GM23248 (cell line): Measurements from ENCODE around the gene ADO. TPM values are rescaled to one million over a fixed set of nuclear protein-coding genes. Genes with fewer than 3 reads are reported as not detected.

Experiments
- DNase-seq: peaks from one replicate; pipeline ENCODE4 v3.0.0-alpha.2; 2015
- H2AFZ ChIP-seq: fragments of 200-600 bp; sonication (generic); 2 replicates; pipeline ENCODE4 v1.6.1; 2016; ENCODE audit warnings: antibody characterized with exemption
- H3F3A ChIP-seq: fragments of 200-600 bp; sonication (generic); 2 replicates; pipeline ENCODE4 v1.6.1; 2016; ENCODE audit warnings: mild to moderate bottlenecking, antibody characterized with exemption, mixed run types; ENCODE audit not compliant: insufficient read depth
- H3K27ac ChIP-seq: fragments of 200-600 bp; sonication (generic); 2 replicates; pipeline ENCODE4 v1.5.1; 2016; ENCODE audit warnings: mild to moderate bottlenecking
- H3K27me3 ChIP-seq: fragments of 200-600 bp; sonication (generic); replicated peaks from 2 replicates; pipeline ENCODE4 v1.6.1; 2016; ENCODE audit warnings: mild to moderate bottlenecking; ENCODE audit not compliant: insufficient read depth
- H3K36me3 ChIP-seq: fragments of 200-600 bp; sonication (generic); 2 replicates; pipeline ENCODE4 v1.6.1; 2016; ENCODE audit warnings: low read depth, mild to moderate bottlenecking
- H3K4me1 ChIP-seq: fragments of 200-600 bp; sonication (generic); 2 replicates; pipeline ENCODE4 v1.6.1; 2016; ENCODE audit warnings: mild to moderate bottlenecking; ENCODE audit not compliant: insufficient read depth
- H3K4me2 ChIP-seq: fragments of 200-600 bp; sonication (generic); one replicate; pipeline ENCODE4 v1.6.1; 2016; ENCODE audit warnings: mild to moderate bottlenecking; ENCODE audit not compliant: unreplicated experiment
- H3K4me3 ChIP-seq: fragments of 200-600 bp; sonication (generic); 2 replicates; pipeline ENCODE4 v1.5.1; 2016; ENCODE audit warnings: mild to moderate bottlenecking
- H3K79me2 ChIP-seq: fragments of 200-600 bp; sonication (generic); 2 replicates; pipeline ENCODE4 v1.6.1; 2016; ENCODE audit warnings: mild to moderate bottlenecking; ENCODE audit not compliant: insufficient read depth
- H3K9ac ChIP-seq: fragments of 200-600 bp; sonication (generic); 2 replicates; pipeline ENCODE4 v1.6.1; 2016; ENCODE audit warnings: mild to moderate bottlenecking
- H3K9me2 ChIP-seq: fragments of 200-600 bp; sonication (generic); 2 replicates; pipeline ENCODE4 v1.6.1; 2016; ENCODE audit warnings: mixed run types, mild to moderate bottlenecking, moderate library complexity; ENCODE audit not compliant: insufficient read depth
- H3K9me3 ChIP-seq: fragments of 200-600 bp; sonication (generic); one replicate; pipeline ENCODE4 v1.6.1; 2017; ENCODE audit warnings: low read depth
- H4K20me1 ChIP-seq: fragments of 200-600 bp; sonication (generic); 2 replicates; pipeline ENCODE4 v1.6.0; 2016; ENCODE audit not compliant: insufficient read depth
- EZH2 ChIP-seq: fragments of 200-600 bp; sonication (generic); IDR thresholded peaks from 2 replicates; pipeline ENCODE4 v1.6.1; 2018; ENCODE audit warnings: antibody characterized with exemption, mild to moderate bottlenecking; ENCODE audit not compliant: insufficient read depth, poor library complexity, severe bottlenecking
- EZH2phosphoT487 ChIP-seq: fragments of 200-600 bp; sonication (generic); IDR thresholded peaks from 2 replicates; pipeline ENCODE4 v1.6.1; 2018; ENCODE audit warnings: antibody characterized with exemption, moderate library complexity, mild to moderate bottlenecking, low read depth; ENCODE audit not compliant: insufficient read depth
- WGBS, 2 experiments: methylation state at CpG; one replicate each; pipeline ENCODE4 v1.1.6; 2015 to 2017; ENCODE audit warnings: low lambda C conversion rate in 2 of 2, low coverage in 1 of 2; ENCODE audit errors: missing lambda C conversion rate in 2 of 2; 5-methylcytosine and 5-hydroxymethylcytosine counted together
- in situ Hi-C: fragments of 300-500 bp; cut with MboI; formaldehyde crosslinking; loops from 2 replicates; pipeline ENCODE4 v1.15.0; 2020
- polyA plus RNA-seq: library from polyadenylated mRNA; unstranded; fragments of >200 nt; fragmentation: Nextera tagmentation; extraction: Ambion mirVana; gene quantifications from 2 replicates; pipeline ENCODE4 v1.2.1, GENCODE V29; 2016
- total RNA-seq: library from RNA; depleted of rRNA; stranded (reverse); fragments of >200 nt; shearing (Covaris generic); gene quantifications from 2 replicates; pipeline ENCODE4 v1.2.3, GENCODE V29; 2014

The ADO gene
- total and polyA plus RNA-seq, 2 experiments from 2014 or later: 5.5 to 38.8 TPM

DNA sequence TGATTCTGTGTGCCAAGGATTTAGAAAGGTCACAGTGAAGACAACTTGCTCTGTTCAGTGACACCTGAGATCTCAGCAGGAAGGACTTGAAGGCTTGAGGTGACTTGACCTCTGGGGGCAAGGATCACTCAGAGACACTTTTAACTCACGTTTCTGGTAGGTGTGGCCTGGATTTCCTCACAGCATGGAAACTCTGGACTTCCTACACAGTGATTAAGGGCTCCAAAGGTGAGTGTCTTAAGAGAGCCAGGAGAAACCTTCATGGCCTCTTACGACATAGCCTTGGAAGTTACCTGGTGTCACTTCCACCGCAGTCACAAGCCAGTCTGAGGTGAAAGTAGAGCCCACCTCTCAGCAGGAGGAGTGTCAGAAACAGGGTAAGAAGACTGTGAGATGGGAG is 38.1 kb upstream of the ADO start:
- TF ChIP-seq EZH2phosphoT487 (no peak), EZH2 (no peak)
- H3K4me3 ChIP-seq: no peak overlapping the region
- no peaks in the 10 kb centered on the region for H3K9me2 ChIP-seq
- no peak for DNase-seq
- H3K36me3 ChIP-seq: no peaks in the 10 kb centered on the region
- no peaks in the 10 kb centered on the region for H3K27me3 ChIP-seq
- H3F3A ChIP-seq: no peaks in the 10 kb centered on the region
- in situ Hi-C loops: no loop called here
- H3K79me2 ChIP-seq: no peaks in the 10 kb centered on the region
- 63 to 65% methylated on average over 3 of the region's 3 CpGs for WGBS, 2 experiments
- H3K4me2 ChIP-seq: no peak overlapping the region
- H3K4me1 ChIP-seq: no peaks in the 10 kb centered on the region
- no peak overlapping the region for H3K9ac ChIP-seq
- H3K27ac ChIP-seq: no peak overlapping the region
- H2AFZ ChIP-seq: no peak overlapping the region
- no peaks in the 10 kb centered on the region for H3K9me3 ChIP-seq
- no peaks in the 10 kb centered on the region for H4K20me1 ChIP-seq

DNA sequence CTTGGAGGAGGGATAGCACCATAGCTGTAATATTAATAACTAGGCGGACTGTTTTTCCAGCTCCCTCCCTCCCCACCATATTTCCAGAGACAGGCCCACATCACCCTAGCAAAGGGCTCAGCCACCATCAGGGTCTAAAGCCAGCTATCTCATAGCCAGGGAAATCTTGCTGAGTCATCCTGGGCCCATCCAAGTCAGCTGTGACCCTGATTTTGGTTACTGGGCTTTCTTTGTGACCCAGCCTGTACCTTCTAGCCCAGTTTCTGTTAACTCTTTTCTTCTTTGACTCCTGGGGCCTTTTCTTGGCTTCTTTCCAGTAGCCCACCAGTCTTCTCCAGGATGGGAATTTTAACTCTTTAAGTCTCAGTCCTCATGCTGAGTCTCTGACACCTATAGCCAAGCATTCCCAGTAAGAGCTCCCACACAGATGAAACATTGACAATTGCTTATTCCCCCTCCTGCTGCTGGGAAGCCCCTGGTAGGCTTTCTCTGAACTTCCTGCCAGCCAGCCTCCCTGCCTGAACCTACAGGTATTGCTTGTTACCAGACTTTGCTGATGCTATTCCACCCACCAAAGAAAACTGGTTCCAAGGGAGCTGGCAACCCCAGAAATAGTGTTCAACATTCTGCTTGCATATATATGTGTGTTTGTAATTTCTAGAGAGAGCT is 34.8 kb upstream of the ADO start:
- no peak overlapping the region for H3K4me3 ChIP-seq
- H3K27me3 ChIP-seq: 0 out of 2 replicates have a peak, but pooled peaks cover 3% of the 10 kb centered on the region
- 71 to 72% methylated on average over 1 of the region's 1 CpG for WGBS, 2 experiments
- no peaks in the 10 kb centered on the region for H3K79me2 ChIP-seq
- no peaks in the 10 kb centered on the region for H3K36me3 ChIP-seq
- H3K4me2 ChIP-seq: no peak overlapping the region
- H3F3A ChIP-seq: no peaks in the 10 kb centered on the region
- H3K9ac ChIP-seq: no peak overlapping the region
- no peak for TF ChIP-seq EZH2
- no peak for TF ChIP-seq EZH2phosphoT487
- no peak overlapping the region for H2AFZ ChIP-seq
- no peaks in the 10 kb centered on the region for H4K20me1 ChIP-seq
- no peaks in the 10 kb centered on the region for H3K9me3 ChIP-seq
- DNase-seq: peak; percentile 18
- no peak overlapping the region for H3K27ac ChIP-seq
- no peaks in the 10 kb centered on the region for H3K9me2 ChIP-seq
- in situ Hi-C loops: no loop called here
- H3K4me1 ChIP-seq: no peaks in the 10 kb centered on the region

DNA sequence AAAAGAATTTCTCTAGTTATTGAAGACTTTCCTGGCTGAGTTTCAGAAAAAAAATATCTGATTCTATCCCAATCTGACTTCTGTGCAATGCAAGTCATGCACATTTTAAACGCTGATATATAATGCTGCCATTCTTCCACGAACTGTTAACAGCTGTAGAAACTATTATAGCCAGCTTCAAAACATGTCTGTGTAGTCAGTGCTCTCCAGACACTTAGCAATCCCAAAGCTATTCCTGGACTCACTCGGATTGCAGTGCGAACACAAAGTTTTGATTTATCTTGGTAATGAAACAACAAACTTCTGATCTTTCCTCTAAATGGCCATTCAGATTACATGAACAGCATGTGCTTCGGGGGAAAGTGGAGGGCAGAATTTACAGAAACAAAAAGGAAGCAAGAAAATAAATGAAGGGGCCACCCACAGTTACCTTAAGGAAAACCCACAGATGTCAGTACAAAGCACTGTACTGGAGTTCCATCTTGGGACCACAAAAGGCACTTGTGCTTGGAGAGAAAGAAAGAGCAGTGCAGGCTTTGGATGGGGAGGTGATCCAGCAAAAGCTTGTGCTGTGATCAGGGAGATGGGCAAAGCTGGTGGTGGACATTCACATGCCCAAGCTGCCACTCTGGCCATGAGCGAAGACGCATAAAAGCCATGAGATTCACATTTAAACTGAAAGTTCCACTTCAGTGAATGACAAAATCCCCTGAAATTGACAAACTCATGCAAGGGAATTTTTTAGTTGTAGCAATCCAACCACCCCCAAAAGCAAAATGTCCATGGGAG is 32.1 kb upstream of the ADO start:
- no peaks in the 10 kb centered on the region for H3K9me3 ChIP-seq
- H3K36me3 ChIP-seq: no peaks in the 10 kb centered on the region
- no peaks in the 10 kb centered on the region for H4K20me1 ChIP-seq
- H2AFZ ChIP-seq: no peak overlapping the region
- no peaks in the 10 kb centered on the region for H3K4me1 ChIP-seq
- no peak overlapping the region for H3K9ac ChIP-seq
- in situ Hi-C loops: no loop called here
- H3K9me2 ChIP-seq: no peaks in the 10 kb centered on the region
- peak overlapping the region; percentile 19 for H3K4me2 ChIP-seq
- TF ChIP-seq EZH2 (no peak), EZH2phosphoT487 (no peak)
- 39 to 41% methylated on average over 7 of the region's 7 CpGs for WGBS, 2 experiments
- H3F3A ChIP-seq: no peaks in the 10 kb centered on the region
- DNase-seq: peak; percentile 34
- H3K27ac ChIP-seq: no peak overlapping the region
- H3K79me2 ChIP-seq: no peaks in the 10 kb centered on the region
- H3K4me3 ChIP-seq: no peak overlapping the region
- 0 out of 2 replicates have a peak, but pooled peaks cover 3% of the 10 kb centered on the region for H3K27me3 ChIP-seq

DNA sequence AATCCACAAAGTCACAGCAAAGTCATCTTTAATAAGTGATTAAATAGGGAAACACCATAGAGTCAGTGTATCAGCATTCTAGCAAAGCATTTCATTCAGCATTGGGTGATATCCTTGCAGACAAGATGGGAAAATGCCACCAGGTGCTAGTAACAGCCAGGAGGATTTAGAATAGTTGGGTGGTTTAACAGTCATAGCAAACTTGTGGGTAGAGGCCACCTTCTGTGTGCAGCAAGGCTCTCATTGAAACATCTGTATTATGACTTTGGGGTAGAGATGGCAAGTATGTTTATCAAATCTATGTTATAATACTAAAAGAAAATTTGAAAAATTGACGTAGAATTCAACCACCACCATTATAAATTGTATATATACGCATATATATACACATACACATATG is 26.4 kb upstream of the ADO start:
- no peak overlapping the region for H3K27ac ChIP-seq
- peaks cover 7% of the 10 kb centered on the region for H3K4me1 ChIP-seq
- no peak for TF ChIP-seq EZH2
- no peak for TF ChIP-seq EZH2phosphoT487
- H3K4me3 ChIP-seq: no peak overlapping the region
- H3K9me2 ChIP-seq: no peaks in the 10 kb centered on the region
- no peaks in the 10 kb centered on the region for H3F3A ChIP-seq
- no peak overlapping the region for H2AFZ ChIP-seq
- H3K9me3 ChIP-seq: no peaks in the 10 kb centered on the region
- in situ Hi-C loops: no loop called here
- H3K4me2 ChIP-seq: no peak overlapping the region
- 86 to 87% methylated on average over 2 of the region's 2 CpGs for WGBS, 2 experiments
- no peaks in the 10 kb centered on the region for H3K79me2 ChIP-seq
- H3K27me3 ChIP-seq: 0 out of 2 replicates have a peak, but pooled peaks cover 2% of the 10 kb centered on the region
- no peak for DNase-seq
- no peak overlapping the region for H3K9ac ChIP-seq
- H3K36me3 ChIP-seq: no peaks in the 10 kb centered on the region
- H4K20me1 ChIP-seq: no peaks in the 10 kb centered on the region
